GM10266 (cell line): ENCODE measurements around the gene LRRC28.

Experiments
- DNase-seq: peaks from one replicate; pipeline ENCODE4 v3.0.0; 2012; ENCODE audit errors: extremely low spot score
- CTCF ChIP-seq: IDR thresholded peaks from 2 replicates; pipeline ENCODE4 v1.5.1; 2012; ENCODE audit warnings: mild to moderate bottlenecking, low read depth; ENCODE audit not compliant: control insufficient read depth, insufficient read depth; ENCODE audit errors: missing control alignments

The LRRC28 gene

GRCh38 chr15:99436542-99437314, 185.4 kb downstream of the LRRC28 start:
- no peak for DNase-seq

DNA sequence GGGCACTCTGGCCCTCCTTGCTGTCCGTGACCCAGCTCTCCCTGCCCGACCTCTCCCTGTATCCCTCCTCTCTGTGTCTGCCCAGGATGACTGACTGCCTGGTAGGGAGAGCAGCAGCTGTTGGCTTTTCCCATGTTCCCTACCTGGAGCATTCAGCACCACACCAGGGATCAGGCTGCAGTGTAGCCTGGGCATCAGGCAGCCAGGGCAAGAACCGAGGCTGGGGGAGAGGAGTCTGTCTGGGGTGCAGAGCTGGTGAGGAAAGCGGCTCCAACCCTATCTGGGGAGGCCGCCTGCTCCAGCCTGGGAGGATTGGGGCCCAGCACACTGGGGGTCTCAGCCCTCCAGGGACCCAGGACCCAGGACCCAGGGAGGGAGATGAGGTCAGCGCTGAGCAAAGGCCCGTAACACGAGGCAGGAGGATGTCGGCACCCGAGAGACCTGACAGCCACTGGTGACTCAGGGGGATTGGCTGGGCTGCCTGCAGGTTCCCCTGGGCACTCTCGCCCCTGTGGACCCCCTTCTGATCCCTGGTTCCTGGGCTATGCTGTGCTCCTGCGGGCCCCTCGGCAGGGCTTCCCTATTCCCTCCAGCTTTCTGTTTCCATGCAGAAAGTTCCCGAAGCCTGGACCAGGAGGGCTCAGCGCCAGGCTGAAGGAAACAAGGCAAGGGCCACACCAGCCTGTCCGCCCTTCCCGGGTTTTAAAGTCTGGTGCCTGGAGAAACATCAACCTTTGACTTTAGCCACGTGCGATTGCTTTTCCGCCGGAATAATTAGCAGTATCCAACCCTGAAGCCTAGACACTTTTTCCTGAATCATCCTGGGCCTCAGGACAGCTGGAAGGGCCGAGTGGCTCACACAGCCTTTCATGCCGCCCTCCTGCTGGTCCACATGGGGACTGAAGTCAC, 186.3 kb downstream of the LRRC28 start:
- DNase-seq = no peak
- TF ChIP-seq CTCF = no peak

More at GRCh38 chr15:99436542-99437314, 185.4 kb downstream of the LRRC28 start:
- no peak for TF ChIP-seq CTCF

DNA sequence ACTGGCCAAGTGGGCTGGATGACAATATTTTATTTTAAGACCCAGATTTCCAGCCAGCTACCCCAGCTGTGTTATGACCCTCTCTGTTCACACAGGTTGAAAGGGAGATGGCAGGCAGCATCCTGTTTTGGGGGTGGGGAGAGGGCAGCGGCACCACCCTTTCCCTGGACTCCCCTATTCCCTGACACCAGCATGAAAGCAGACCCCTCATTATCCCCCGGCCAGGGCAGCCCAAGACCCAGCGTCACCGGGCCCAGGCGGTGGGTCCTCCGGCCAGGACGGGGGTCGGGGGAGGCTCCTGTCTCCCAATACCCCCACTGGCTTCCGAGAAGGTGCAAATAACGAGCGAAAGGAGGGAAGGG, 186.9 kb downstream of the LRRC28 start:
- no peak for TF ChIP-seq CTCF
- no peak for DNase-seq

- no peak for TF ChIP-seq CTCF
- DNase-seq = no peak
Observed at GRCh38 chr15:99438691-99439523, 187.6 kb downstream of the LRRC28 start.

- DNase-seq = no peak
- TF ChIP-seq CTCF = no peak
Observed at GRCh38 chr15:99439524-99439835, 188.2 kb downstream of the LRRC28 start.

DNA sequence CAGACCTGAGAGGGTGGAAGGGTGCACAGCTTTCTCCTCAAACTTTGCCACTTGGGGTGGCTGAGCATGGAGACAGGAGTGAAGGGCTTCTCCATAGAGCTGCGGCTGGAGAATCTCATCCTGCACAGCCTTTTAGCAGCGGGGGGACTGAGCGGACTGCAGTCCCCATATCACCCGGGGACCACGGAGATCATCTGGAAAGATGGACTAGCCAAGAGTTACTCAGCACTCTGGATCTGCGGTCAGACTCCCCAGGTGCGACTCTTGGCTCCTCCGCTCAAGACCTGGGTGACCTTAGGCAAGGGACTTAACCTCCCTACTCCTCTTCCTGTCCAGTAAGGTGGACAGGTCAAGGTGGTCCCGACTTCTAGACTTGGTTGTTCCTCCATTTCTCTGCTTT, 188.7 kb downstream of the LRRC28 start:
- no peak for TF ChIP-seq CTCF
- no peak for DNase-seq
